SK-N-SH treated with all-trans-retinoic acid at 6 μM for 48 hours (cell line): ENCODE data around the gene NPIPB4.
"Not testable (repeated sequence)": the region's sequence is repeated elsewhere in the genome, so short reads cannot be mapped to it uniquely, and the experiment has no call there.

ENCODE experiments used
- ARNTL ChIP-seq: fragments of 450-650 bp; formaldehyde crosslinking; IDR thresholded peaks from 2 replicates; pipeline ENCODE4 v1.5.0; 2020; ENCODE audit warnings: low read depth, mild to moderate bottlenecking, moderate library complexity, borderline replicate concordance
- BACH2 ChIP-seq: fragments of 250-450 bp; sonication (Bioruptor Pico); IDR thresholded peaks from 2 replicates; pipeline ENCODE4 v1.9.0; 2021; ENCODE audit warnings: mild to moderate bottlenecking, borderline replicate concordance
- CSRNP3 ChIP-seq: fragments of 250-450 bp; sonication (Bioruptor Pico); IDR thresholded peaks from 2 replicates; pipeline ENCODE4 v1.5.1; 2021; ENCODE audit warnings: mild to moderate bottlenecking, moderate library complexity
- GLIS3 ChIP-seq: fragments of 250-450 bp; sonication (Bioruptor Pico); IDR thresholded peaks from 2 replicates; pipeline ENCODE4 v1.5.0; 2020; ENCODE audit warnings: mild to moderate bottlenecking, moderate library complexity
- PATZ1 ChIP-seq: fragments of 250-450 bp; sonication (Bioruptor Pico); IDR thresholded peaks from 2 replicates; pipeline ENCODE4 v1.8.0; 2020; ENCODE audit warnings: mild to moderate bottlenecking, moderate library complexity, borderline replicate concordance
- POU6F1 ChIP-seq: fragments of 250-450 bp; sonication (Bioruptor Pico); IDR thresholded peaks from 2 replicates; pipeline ENCODE4 v1.8.0; 2021; ENCODE audit warnings: low read depth, mild to moderate bottlenecking, moderate library complexity, borderline replicate concordance
- RARB ChIP-seq: fragments of 250-450 bp; sonication (Bioruptor Pico); IDR thresholded peaks from 2 replicates; pipeline ENCODE4 v1.8.0; 2021; ENCODE audit warnings: mild to moderate bottlenecking, moderate library complexity
- TCF4 ChIP-seq: fragments of 250-450 bp; sonication (Bioruptor Pico); IDR thresholded peaks from 2 replicates; pipeline ENCODE4 v1.8.0; 2021; ENCODE audit warnings: mild to moderate bottlenecking, moderate library complexity, borderline replicate concordance
- TSHZ2 ChIP-seq: fragments of 250-450 bp; sonication (Bioruptor Pico); IDR thresholded peaks from 2 replicates; pipeline ENCODE4 v1.5.0; 2020; ENCODE audit warnings: mild to moderate bottlenecking, moderate library complexity
- ZC3H10 ChIP-seq: fragments of 250-450 bp; sonication (Bioruptor Pico); IDR thresholded peaks from 2 replicates; pipeline ENCODE4 v1.5.1; 2021; ENCODE audit warnings: mild to moderate bottlenecking, moderate library complexity
- ZFP3 ChIP-seq: fragments of 250-450 bp; sonication (Bioruptor Pico); IDR thresholded peaks from 2 replicates; pipeline ENCODE4 v1.5.0; 2020; ENCODE audit warnings: mild to moderate bottlenecking, moderate library complexity
- ZFP30 ChIP-seq: fragments of 450-650 bp; formaldehyde crosslinking; IDR thresholded peaks from 2 replicates; pipeline ENCODE4 v1.5.0; 2022; ENCODE audit warnings: mild to moderate bottlenecking, moderate library complexity
- ZNF565 ChIP-seq: fragments of 450-650 bp; formaldehyde crosslinking; conservative IDR thresholded peaks from 2 replicates; pipeline ENCODE4 v1.5.0; 2020; ENCODE audit warnings: low read depth, mild to moderate bottlenecking, moderate library complexity

- not testable (repeated sequence) for TF ChIP-seq BACH2 (CRISPR knock-in tag); RARB (CRISPR knock-in tag); GLIS3 (CRISPR knock-in tag); PATZ1 (CRISPR knock-in tag); ZNF565 (CRISPR knock-in tag); ZFP30 (CRISPR knock-in tag); ARNTL (CRISPR knock-in tag); ZFP3 (CRISPR knock-in tag); TCF4; ZC3H10 (CRISPR knock-in tag); POU6F1; TSHZ2 (CRISPR knock-in tag); CSRNP3 (CRISPR knock-in tag)
Observed at GRCh38 chr16:21793310-21793709, 64.2 kb downstream of the NPIPB4 start.
